ENCODE results near the gene PXDC1. TPM values are rescaled to one million over a fixed set of nuclear protein-coding genes. Genes with fewer than 3 reads are reported as not detected.

The PXDC1 gene
- total and polyA plus RNA-seq, 7 donors, result 9.0 to 116 (median 46.7) TPM

DNA sequence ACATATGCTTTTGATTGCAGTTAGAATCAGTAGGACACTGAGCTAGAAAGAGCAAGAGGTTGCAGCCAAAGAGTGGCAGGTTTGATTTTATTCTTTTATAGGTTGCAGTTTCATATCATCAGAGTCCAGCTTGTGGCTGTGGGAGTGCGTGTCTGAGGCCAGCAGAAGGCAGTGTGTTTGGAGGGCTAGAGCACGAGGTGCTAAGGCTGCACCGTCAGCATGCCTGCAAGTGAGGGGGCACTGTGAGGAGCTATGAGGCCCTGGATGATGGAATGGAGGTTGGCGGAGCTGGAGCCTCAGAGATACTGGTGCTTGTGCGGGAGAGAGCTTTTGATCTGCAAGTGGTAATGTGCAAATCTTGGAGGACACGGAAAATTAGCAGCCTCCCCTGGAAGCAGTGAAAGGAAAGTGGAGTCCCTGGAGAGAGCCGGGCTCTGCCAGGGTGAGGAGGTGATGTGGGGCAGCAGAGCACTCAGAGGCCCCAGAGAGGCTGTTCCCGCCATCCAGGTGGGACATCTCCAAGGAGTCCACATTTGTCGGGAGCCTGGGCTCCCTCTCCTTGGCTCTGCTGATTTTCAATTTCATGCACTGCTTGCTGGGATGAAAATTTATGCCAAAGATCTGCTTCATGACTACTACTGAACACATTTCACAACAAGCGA, 43.6 kb downstream of the PXDC1 start:
- H3K27me3 ChIP-seq, result no peaks in the 10 kb centered on the region

DNA sequence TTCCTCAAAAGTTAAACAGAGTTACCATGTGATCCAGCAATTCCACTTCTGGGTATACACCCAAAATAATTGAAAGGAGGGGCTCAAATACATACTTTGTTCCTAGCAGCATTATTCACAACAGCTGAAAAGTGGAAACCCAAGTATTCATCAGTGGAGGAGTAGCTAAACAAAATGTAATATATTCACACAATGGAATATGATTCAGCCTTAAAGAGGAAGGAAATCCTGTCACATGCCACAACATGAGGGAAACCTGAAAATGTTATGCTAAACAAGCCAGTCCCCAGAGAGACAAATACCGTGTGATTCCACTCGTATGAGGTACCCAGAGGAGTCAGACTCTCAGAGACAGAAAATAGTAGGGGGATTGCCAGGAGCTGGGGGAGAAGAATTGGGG, 44.5 kb downstream of the PXDC1 start:
- H3K4me3 ChIP-seq, result no peak overlapping the region
- H3K4me1 ChIP-seq, result no peaks in the 10 kb centered on the region
- intact Hi-C loops (cut with DNase I), result no loop called here
- no peak overlapping the region for H3K27ac ChIP-seq
- TF ChIP-seq POLR2A (IDR thresholded peaks at IDR 0.05), result no peak
- TF ChIP-seq, protein P1, sequence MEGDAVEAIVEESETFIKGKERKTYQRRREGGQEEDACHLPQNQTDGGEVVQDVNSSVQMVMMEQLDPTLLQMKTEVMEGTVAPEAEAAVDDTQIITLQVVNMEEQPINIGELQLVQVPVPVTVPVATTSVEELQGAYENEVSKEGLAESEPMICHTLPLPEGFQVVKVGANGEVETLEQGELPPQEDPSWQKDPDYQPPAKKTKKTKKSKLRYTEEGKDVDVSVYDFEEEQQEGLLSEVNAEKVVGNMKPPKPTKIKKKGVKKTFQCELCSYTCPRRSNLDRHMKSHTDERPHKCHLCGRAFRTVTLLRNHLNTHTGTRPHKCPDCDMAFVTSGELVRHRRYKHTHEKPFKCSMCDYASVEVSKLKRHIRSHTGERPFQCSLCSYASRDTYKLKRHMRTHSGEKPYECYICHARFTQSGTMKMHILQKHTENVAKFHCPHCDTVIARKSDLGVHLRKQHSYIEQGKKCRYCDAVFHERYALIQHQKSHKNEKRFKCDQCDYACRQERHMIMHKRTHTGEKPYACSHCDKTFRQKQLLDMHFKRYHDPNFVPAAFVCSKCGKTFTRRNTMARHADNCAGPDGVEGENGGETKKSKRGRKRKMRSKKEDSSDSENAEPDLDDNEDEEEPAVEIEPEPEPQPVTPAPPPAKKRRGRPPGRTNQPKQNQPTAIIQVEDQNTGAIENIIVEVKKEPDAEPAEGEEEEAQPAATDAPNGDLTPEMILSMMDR (IDR thresholded peaks at IDR 0.05), result no peak
- no peak for TF ChIP-seq POLR2AphosphoS5 (IDR thresholded peaks at IDR 0.05)
- TF ChIP-seq EP300 (IDR thresholded peaks at IDR 0.05), result no peak
- no peak for DNase-seq
- WGBS, 2 donors, result 69 to 71% methylated on average over 2 of the region's 2 CpGs
- H3K9me3 ChIP-seq, result no peaks in the 10 kb centered on the region
- H3K27me3 ChIP-seq, result no peaks in the 10 kb centered on the region
- H3K36me3 ChIP-seq, result peaks cover 0 to 5% (median 0%) of the 10 kb centered on the region in 4 donors

More for the DNA sequence above, 43.6 kb downstream of the PXDC1 start:
- intact Hi-C loops (cut with DNase I), result no loop called here
- no peaks in the 10 kb centered on the region for H3K9me3 ChIP-seq
- H3K27ac ChIP-seq, result no peak overlapping the region
- H3K4me3 ChIP-seq, result no peak overlapping the region
- DNase-seq, result no peak
- 84 to 85% methylated on average over 10 of the region's 10 CpGs for WGBS, 2 donors
- peaks cover 0 to 3% (median 0%) of the 10 kb centered on the region in 4 donors for H3K4me1 ChIP-seq
- peaks cover 0 to 5% (median 0%) of the 10 kb centered on the region in 4 donors for H3K36me3 ChIP-seq
- TF ChIP-seq EP300 (IDR thresholded peaks at IDR 0.05) (no peak), POLR2AphosphoS5 (IDR thresholded peaks at IDR 0.05) (no peak), POLR2A (IDR thresholded peaks at IDR 0.05) (no peak)
- TF ChIP-seq, protein P1 (IDR thresholded peaks at IDR 0.05), result no peak

DNA sequence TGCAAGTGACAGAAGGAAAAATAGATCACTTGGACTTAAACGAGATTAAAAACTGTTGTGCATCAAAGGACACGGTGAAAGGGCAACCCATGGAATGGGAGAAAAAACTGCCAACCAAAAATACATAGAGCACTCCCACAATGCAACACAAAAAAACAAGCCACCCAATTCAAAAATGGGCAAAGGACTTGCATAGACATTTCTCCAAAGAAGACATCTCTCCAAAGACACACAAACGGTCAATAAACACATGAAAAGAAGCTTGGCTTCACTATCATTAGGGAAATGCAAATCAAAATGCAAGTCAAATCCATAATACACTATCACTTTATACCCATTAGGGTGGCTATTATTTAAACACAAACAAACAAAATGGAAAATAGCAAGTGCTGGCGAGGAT, 45.0 kb downstream of the PXDC1 start:
- DNase-seq, result no peak
- no peaks in the 10 kb centered on the region for H3K4me1 ChIP-seq
- intact Hi-C loops (cut with DNase I), result no loop called here
- no peaks in the 10 kb centered on the region for H3K9me3 ChIP-seq
- H3K27me3 ChIP-seq, result no peaks in the 10 kb centered on the region
- 88 to 94% methylated on average over 4 of the region's 4 CpGs for WGBS, 2 donors
- peaks cover 0 to 5% (median 0%) of the 10 kb centered on the region in 4 donors for H3K36me3 ChIP-seq
- H3K4me3 ChIP-seq, result no peak overlapping the region
- TF ChIP-seq POLR2A (IDR thresholded peaks at IDR 0.05), result no peak
- TF ChIP-seq, protein P1 (IDR thresholded peaks at IDR 0.05), result no peak
- no peak for TF ChIP-seq EP300 (IDR thresholded peaks at IDR 0.05)
- TF ChIP-seq POLR2AphosphoS5 (IDR thresholded peaks at IDR 0.05), result no peak
- no peak overlapping the region for H3K27ac ChIP-seq

DNA sequence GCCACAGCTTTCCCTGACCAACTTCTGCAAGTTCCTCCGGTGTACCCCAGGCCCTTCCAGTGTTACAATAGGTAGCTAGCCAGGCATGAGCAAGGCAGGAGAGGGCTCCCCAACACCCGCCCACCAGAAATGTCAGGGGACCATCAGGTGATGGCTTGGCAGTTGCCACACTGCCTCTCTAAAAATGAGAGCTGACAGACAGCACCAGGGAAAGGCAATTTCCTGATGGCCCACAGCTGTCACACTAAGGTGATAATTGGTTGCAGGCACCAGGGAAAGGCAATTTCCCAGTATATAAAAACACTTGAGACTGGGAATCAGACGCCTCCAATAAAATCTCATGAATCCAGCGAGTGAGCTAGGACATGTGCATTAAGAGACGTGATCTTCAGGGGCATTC, 49.9 kb downstream of the PXDC1 start:
- Histone ChIP-seq H3K36me3 (no peaks in the 10 kb centered on the region), H3K27ac (no peak overlapping the region), H3K4me3 (no peak overlapping the region), H3K9me3 (no peaks in the 10 kb centered on the region), H3K4me1 (no peaks in the 10 kb centered on the region), H3K27me3 (no peaks in the 10 kb centered on the region)
- DNase-seq, result no peak
- no peak for TF ChIP-seq EP300 (IDR thresholded peaks at IDR 0.05)
- TF ChIP-seq POLR2A (IDR thresholded peaks at IDR 0.05), result no peak
- no peak for TF ChIP-seq POLR2AphosphoS5 (IDR thresholded peaks at IDR 0.05)
- TF ChIP-seq, protein P1 (IDR thresholded peaks at IDR 0.05), result no peak
- WGBS, 2 donors, result 81 to 86% methylated on average over 5 of the region's 5 CpGs
- intact Hi-C loops (cut with DNase I), result no loop called here

DNA sequence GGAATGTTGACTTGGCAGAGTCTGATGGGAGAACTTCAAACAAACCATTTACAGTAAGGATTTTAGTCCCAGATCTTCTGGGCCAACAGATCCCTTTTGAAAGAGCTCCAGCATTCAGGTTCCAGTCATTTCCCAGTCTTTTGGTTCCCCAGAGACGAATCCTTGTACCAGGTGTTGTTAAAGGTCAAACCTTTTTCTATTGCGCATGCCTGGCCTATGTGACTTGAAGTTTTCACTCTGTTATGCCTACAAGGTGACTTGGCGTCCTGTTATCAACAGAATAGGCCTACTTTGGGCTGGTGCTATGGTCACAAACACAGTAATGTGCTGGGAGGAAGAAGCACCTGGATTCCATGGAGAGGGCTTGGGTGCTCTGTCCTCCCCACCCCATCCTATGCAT, 52.3 kb downstream of the PXDC1 start:
- H3K9me3 ChIP-seq, result no peaks in the 10 kb centered on the region
- no peaks in the 10 kb centered on the region for H3K27me3 ChIP-seq
- DNase-seq, result no peak
- TF ChIP-seq POLR2AphosphoS5 (IDR thresholded peaks at IDR 0.05) (no peak), EP300 (IDR thresholded peaks at IDR 0.05) (no peak), POLR2A (IDR thresholded peaks at IDR 0.05) (no peak)
- TF ChIP-seq, protein P1 (IDR thresholded peaks at IDR 0.05), result no peak
- no peak overlapping the region for H3K4me3 ChIP-seq
- no peaks in the 10 kb centered on the region for H3K4me1 ChIP-seq
- intact Hi-C loops (cut with DNase I), result no loop called here
- no peaks in the 10 kb centered on the region for H3K36me3 ChIP-seq
- H3K27ac ChIP-seq, result no peak overlapping the region
- WGBS, 2 donors, result 81 to 95% methylated on average over 3 of the region's 3 CpGs
